ENCODE measurements around the gene TNS4.

The TNS4 gene

GRCh38 chr17:40514013-40514875 is 12.8 kb upstream of the TNS4 start:
- peaks cover 50% of the 10 kb centered on the region for H3K4me1 ChIP-seq (ENCODE audit: insufficient read depth, low read length)
- TF ChIP-seq EZH2 (IDR thresholded peaks at IDR 0.05; ENCODE audit: borderline replicate concordance, low read depth, low read length, severe bottlenecking) (no peak), CTCF (IDR thresholded peaks at IDR 0.05; ENCODE audit: borderline replicate concordance, extremely low read depth, low read length, poor library complexity, severe bottlenecking) (no peak)
- ATAC-seq (ENCODE audit: insufficient read depth, low read depth) (no peak), DNase-seq (no peak)
- no peaks in the 10 kb centered on the region for H3K27me3 ChIP-seq (ENCODE audit: insufficient read depth, low read length, poor library complexity)
- H3K79me2 ChIP-seq (ENCODE audit: insufficient read depth, low read length): 0 out of 2 replicates have a peak, but pooled peaks cover 2% of the 10 kb centered on the region
- no peaks in the 10 kb centered on the region for H3K36me3 ChIP-seq (ENCODE audit: insufficient read depth, low read length)
- no peak overlapping the region; the same call in 1 of the 2 replicates for H3K4me2 ChIP-seq (ENCODE audit: insufficient read depth, low read length)
- H3K9ac ChIP-seq (ENCODE audit: low read depth, low read length): no peak overlapping the region
- H2AFZ ChIP-seq (ENCODE audit: low read depth, low read length): no peak overlapping the region
- no peak overlapping the region for H3K4me3 ChIP-seq (ENCODE audit: low read depth in 1 of 2, low read length in 2 of 2)
- peak overlapping the region; percentile 99 for H3K27ac ChIP-seq (ENCODE audit: low read length)
- no peaks in the 10 kb centered on the region for H3K9me3 ChIP-seq (ENCODE audit: insufficient read depth, low read length, severe bottlenecking)
- no peaks in the 10 kb centered on the region for H4K20me1 ChIP-seq (ENCODE audit: insufficient read depth, low read length)

- no peaks in the 10 kb centered on the region for H3K79me2 ChIP-seq (ENCODE audit: insufficient read depth, low read length)
- H3K4me1 ChIP-seq (ENCODE audit: insufficient read depth, low read length): peaks cover 25% of the 10 kb centered on the region
- no peak for TF ChIP-seq EZH2 (IDR thresholded peaks at IDR 0.05; ENCODE audit: borderline replicate concordance, low read depth, low read length, severe bottlenecking)
- H3K9ac ChIP-seq (ENCODE audit: low read depth, low read length): no peak overlapping the region
- no peaks in the 10 kb centered on the region for H4K20me1 ChIP-seq (ENCODE audit: insufficient read depth, low read length)
- DNase-seq: no peak
- no peaks in the 10 kb centered on the region for H3K27me3 ChIP-seq (ENCODE audit: insufficient read depth, low read length, poor library complexity)
- no peaks in the 10 kb centered on the region for H3K9me3 ChIP-seq (ENCODE audit: insufficient read depth, low read length, severe bottlenecking)
- H2AFZ ChIP-seq (ENCODE audit: low read depth, low read length): no peak overlapping the region
- no peak overlapping the region for H3K4me2 ChIP-seq (ENCODE audit: insufficient read depth, low read length)
- ATAC-seq (ENCODE audit: insufficient read depth, low read depth): no peak
- H3K27ac ChIP-seq (ENCODE audit: low read length): no peak overlapping the region
- no peaks in the 10 kb centered on the region for H3K36me3 ChIP-seq (ENCODE audit: insufficient read depth, low read length)
- no peak overlapping the region for H3K4me3 ChIP-seq (ENCODE audit: low read depth in 1 of 2, low read length in 2 of 2)
Measured at GRCh38 chr17:40511667-40512220, 10.3 kb upstream of the TNS4 start.

DNA sequence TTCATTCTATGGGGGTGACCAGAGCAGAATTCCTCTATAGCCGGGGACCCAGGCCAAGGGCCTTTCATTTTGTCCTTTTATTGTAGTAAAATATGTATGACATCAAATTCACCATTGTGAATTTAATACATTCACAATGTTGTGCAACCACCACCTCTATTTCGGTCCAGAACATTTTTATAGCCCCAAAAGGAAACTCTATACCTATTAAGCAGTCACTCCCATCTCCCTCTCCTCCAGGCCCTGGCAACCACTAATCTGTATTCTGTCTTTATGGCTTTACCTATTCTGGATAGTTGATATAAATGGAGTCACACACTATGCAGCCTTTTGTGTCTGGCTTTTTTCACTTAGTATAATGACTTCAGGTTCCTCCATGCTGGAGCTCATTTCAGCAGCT is 9.7 kb upstream of the TNS4 start:
- ATAC-seq (ENCODE audit: insufficient read depth, low read depth) (no peak), DNase-seq (no peak)
- H3K4me1 ChIP-seq (ENCODE audit: insufficient read depth, low read length): peaks cover 19% of the 10 kb centered on the region
- no peaks in the 10 kb centered on the region for H4K20me1 ChIP-seq (ENCODE audit: insufficient read depth, low read length)
- no peak for TF ChIP-seq EZH2 (IDR thresholded peaks at IDR 0.05; ENCODE audit: borderline replicate concordance, low read depth, low read length, severe bottlenecking)
- H3K27ac ChIP-seq (ENCODE audit: low read length): no peak overlapping the region
- H3K27me3 ChIP-seq (ENCODE audit: insufficient read depth, low read length, poor library complexity): no peaks in the 10 kb centered on the region
- H3K36me3 ChIP-seq (ENCODE audit: insufficient read depth, low read length): no peaks in the 10 kb centered on the region
- no peak overlapping the region for H2AFZ ChIP-seq (ENCODE audit: low read depth, low read length)
- H3K4me3 ChIP-seq (ENCODE audit: low read depth in 1 of 2, low read length in 2 of 2): no peak overlapping the region
- H3K9ac ChIP-seq (ENCODE audit: low read depth, low read length): no peak overlapping the region
- H3K9me3 ChIP-seq (ENCODE audit: insufficient read depth, low read length, severe bottlenecking): no peaks in the 10 kb centered on the region
- H3K4me2 ChIP-seq (ENCODE audit: insufficient read depth, low read length): no peak overlapping the region
- H3K79me2 ChIP-seq (ENCODE audit: insufficient read depth, low read length): no peaks in the 10 kb centered on the region

DNA sequence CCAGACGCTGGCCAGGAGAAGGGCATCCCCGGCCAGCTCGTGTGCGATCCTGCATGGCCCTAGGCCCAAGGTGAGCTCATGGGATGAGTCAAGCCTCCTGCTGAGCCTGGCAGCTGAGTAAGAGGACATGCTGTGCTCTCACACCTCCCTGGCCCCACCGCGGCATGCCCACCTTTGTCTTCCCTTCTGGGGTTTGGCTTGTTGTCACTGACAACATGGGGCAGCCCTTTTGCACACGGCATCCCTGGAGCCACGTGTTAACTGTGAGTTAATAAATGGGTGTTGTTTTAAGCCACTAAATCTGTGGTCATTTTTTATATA is 8.9 kb upstream of the TNS4 start:
- Histone ChIP-seq H3K4me1 (ENCODE audit: insufficient read depth, low read length) (peaks cover 10% of the 10 kb centered on the region), H3K27ac (ENCODE audit: low read length) (no peak overlapping the region), H2AFZ (ENCODE audit: low read depth, low read length) (no peak overlapping the region), H3K36me3 (ENCODE audit: insufficient read depth, low read length) (no peaks in the 10 kb centered on the region), H4K20me1 (ENCODE audit: insufficient read depth, low read length) (no peaks in the 10 kb centered on the region), H3K4me2 (ENCODE audit: insufficient read depth, low read length) (no peak overlapping the region), H3K4me3 (ENCODE audit: low read depth in 1 of 2, low read length in 2 of 2) (no peak overlapping the region), H3K79me2 (ENCODE audit: insufficient read depth, low read length) (no peaks in the 10 kb centered on the region), H3K27me3 (ENCODE audit: insufficient read depth, low read length, poor library complexity) (no peaks in the 10 kb centered on the region), H3K9me3 (ENCODE audit: insufficient read depth, low read length, severe bottlenecking) (no peaks in the 10 kb centered on the region), H3K9ac (ENCODE audit: low read depth, low read length) (no peak overlapping the region)
- TF ChIP-seq CTCF (IDR thresholded peaks at IDR 0.05; ENCODE audit: borderline replicate concordance, extremely low read depth, low read length, poor library complexity, severe bottlenecking) (no peak), EZH2 (IDR thresholded peaks at IDR 0.05; ENCODE audit: borderline replicate concordance, low read depth, low read length, severe bottlenecking) (no peak)
- ATAC-seq (ENCODE audit: insufficient read depth, low read depth) (no peak), DNase-seq (no peak)

Data from DND-41 (cell line).